IMR-90 (cell line): Measurements from ENCODE around the gene GNAT1. TPM values are rescaled to one million over a fixed set of nuclear protein-coding genes. Genes with fewer than 3 reads are reported as not detected.

ENCODE experiments used
- ATAC-seq: fragments of 200-7000 bp; cut with Tn5 transposase; 2 replicates; pipeline ENCODE4 v1.9.1; 2020; ENCODE audit warnings: low read depth, mild to moderate bottlenecking, moderate library complexity
- BruUV-seq: library from RNA; stranded (reverse); fragments of 400-500 nt; replicated peaks from 2 replicates; lab custom pipeline; 2021; lab: Mats Ljungman, UMichigan
- CTCF ChIA-PET: fragments of 300-600 bp; formaldehyde crosslinking; extraction: SDS; loops from one replicate; lab custom pipeline; 2021; ENCODE audit warnings: antibody characterized with exemption; lab: Yijun Ruan, JAX
- POLR2A ChIA-PET: fragments of 300-600 bp; sonication (Branson Sonifier 250); formaldehyde crosslinking; loops from one replicate; lab custom pipeline; 2022; ENCODE audit warnings: antibody characterized with exemption; ENCODE audit not compliant: unreplicated experiment; lab: Charles Lee
- DNase-seq: peaks from one replicate; pipeline ENCODE4 v3.0.0; 2013
- H2AFZ ChIP-seq: replicated peaks from 2 replicates; pipeline ENCODE3; 2013; ENCODE audit warnings: low read length, mild to moderate bottlenecking; ENCODE audit not compliant: poor library complexity
- H2AK5ac ChIP-seq: 2 replicates; pipeline ENCODE4 v1.6.1; 2013; ENCODE audit warnings: low read depth, low read length, inconsistent platforms
- H2AK9ac ChIP-seq: replicated peaks from 2 replicates; pipeline ENCODE3; 2013; ENCODE audit warnings: mild to moderate bottlenecking, low read depth, low read length, moderate library complexity; ENCODE audit not compliant: poor library complexity
- H2BK120ac ChIP-seq: 2 replicates; pipeline ENCODE4 v1.6.1; 2013; ENCODE audit warnings: low read depth, low read length, inconsistent platforms
- H2BK15ac ChIP-seq: 3 replicates; pipeline ENCODE4 v1.6.1; 2013; ENCODE audit warnings: low read depth, low read length, inconsistent platforms
- H2BK20ac ChIP-seq: 2 replicates; pipeline ENCODE4 v1.6.1; 2013; ENCODE audit warnings: low read depth, mild to moderate bottlenecking, inconsistent platforms, low read length, moderate library complexity
- H2BK5ac ChIP-seq: 2 replicates; pipeline ENCODE4 v1.6.1; 2013; ENCODE audit warnings: mild to moderate bottlenecking, low read depth, low read length, inconsistent platforms; ENCODE audit not compliant: poor library complexity, severe bottlenecking
- H3K14ac ChIP-seq: replicated peaks from 2 replicates; pipeline ENCODE4 v1.6.1; 2013; ENCODE audit warnings: low read depth, low read length, inconsistent platforms
- H3K18ac ChIP-seq: 2 replicates; pipeline ENCODE4 v1.6.1; 2013; ENCODE audit warnings: low read depth, low read length, control low read depth
- H3K23ac ChIP-seq: 2 replicates; pipeline ENCODE4 v1.6.1; 2013; ENCODE audit warnings: low read depth, low read length, inconsistent platforms
- H3K27ac ChIP-seq: 2 replicates; pipeline ENCODE4 v1.5.1; 2013; ENCODE audit warnings: mild to moderate bottlenecking, control low read depth, low read length; ENCODE audit not compliant: insufficient read depth
- H3K27me3 ChIP-seq: 2 replicates; pipeline ENCODE4 v1.6.1; 2013; ENCODE audit warnings: low read length; ENCODE audit not compliant: control insufficient read depth, insufficient read depth
- H3K36me3 ChIP-seq: 2 replicates; pipeline ENCODE4 v1.6.1; 2013; ENCODE audit warnings: low read length, mixed read lengths; ENCODE audit not compliant: control insufficient read depth, insufficient read depth
- H3K4ac ChIP-seq: 2 replicates; pipeline ENCODE4 v1.6.1; 2013; ENCODE audit warnings: low read depth, low read length, inconsistent platforms
- H3K4me1 ChIP-seq: 2 replicates; pipeline ENCODE4 v1.6.1; 2013; ENCODE audit warnings: low read length, mixed read lengths; ENCODE audit not compliant: control insufficient read depth, insufficient read depth
- H3K4me2 ChIP-seq: 2 replicates; pipeline ENCODE4 v1.6.1; 2013; ENCODE audit warnings: low read depth, mild to moderate bottlenecking, control low read depth, low read length, moderate library complexity
- H3K4me3 ChIP-seq: 2 replicates; pipeline ENCODE4 v1.5.1; 2013; ENCODE audit warnings: low read depth, mild to moderate bottlenecking, control low read depth, low read length, moderate library complexity; ENCODE audit not compliant: insufficient read depth
- H3K56ac ChIP-seq: 2 replicates; pipeline ENCODE4 v1.6.1; 2013; ENCODE audit warnings: low read length, inconsistent platforms; ENCODE audit not compliant: insufficient read depth; ENCODE audit errors: extremely low read depth
- H3K79me1 ChIP-seq, 2 experiments: 2 replicates each; pipeline ENCODE4 v1.6.1; 2013; ENCODE audit warnings: low read length in 2 of 2, inconsistent platforms in 1 of 2, low read depth in 1 of 2
- H3K9ac ChIP-seq: 2 replicates; pipeline ENCODE4 v1.6.1; 2013; ENCODE audit warnings: low read depth, low read length, control low read depth
- H3K9me1 ChIP-seq: 2 replicates; pipeline ENCODE4 v1.6.1; 2013; ENCODE audit warnings: low read length, inconsistent platforms; ENCODE audit not compliant: insufficient read depth
- H3K9me3 ChIP-seq: 2 replicates; pipeline ENCODE4 v1.6.1; 2013; ENCODE audit warnings: low read length; ENCODE audit not compliant: control insufficient read depth, insufficient read depth
- H4K20me1 ChIP-seq: 2 replicates; pipeline ENCODE4 v1.6.1; 2013; ENCODE audit warnings: low read length, inconsistent platforms; ENCODE audit not compliant: insufficient read depth
- H4K5ac ChIP-seq: 2 replicates; pipeline ENCODE4 v1.6.1; 2013; ENCODE audit warnings: mild to moderate bottlenecking, low read depth, low read length, control low read depth
- H4K8ac ChIP-seq, 2 experiments: 2 replicates each; pipeline ENCODE4 v1.6.1; 2013; ENCODE audit warnings: low read depth in 2 of 2, low read length in 2 of 2, control low read depth in 1 of 2, inconsistent platforms in 1 of 2
- H4K91ac ChIP-seq: 2 replicates; pipeline ENCODE4 v1.6.1; 2013; ENCODE audit warnings: low read depth, low read length, inconsistent platforms; ENCODE audit not compliant: insufficient read depth
- CEBPB ChIP-seq: IDR thresholded peaks from 2 replicates; pipeline ENCODE4 v1.6.1; 2012; ENCODE audit warnings: low read depth, low read length, improper control_type of control experiment
- CHD1 ChIP-seq: IDR thresholded peaks from 2 replicates; pipeline ENCODE4 v1.6.1; 2012; ENCODE audit warnings: low read depth, low read length, improper control_type of control experiment
- CTCF ChIP-seq: conservative IDR thresholded peaks from 2 replicates; pipeline ENCODE4 v1.5.1; 2012; ENCODE audit warnings: mild to moderate bottlenecking, low read depth, low read length, improper control_type of control experiment
- MAFK ChIP-seq: IDR thresholded peaks from 2 replicates; pipeline ENCODE4 v1.6.1; 2012; ENCODE audit warnings: low read depth, low read length, improper control_type of control experiment
- MAZ ChIP-seq: IDR thresholded peaks from 2 replicates; pipeline ENCODE4 v1.6.1; 2012; ENCODE audit warnings: low read depth, mild to moderate bottlenecking, low read length, improper control_type of control experiment, moderate library complexity, borderline replicate concordance
- RAD21 ChIP-seq: IDR thresholded peaks from 2 replicates; pipeline ENCODE4 v1.6.1; 2012; ENCODE audit warnings: low read length, improper control_type of control experiment
- RCOR1 ChIP-seq: IDR thresholded peaks from 2 replicates; pipeline ENCODE4 v1.6.1; 2012; ENCODE audit warnings: mild to moderate bottlenecking, low read length, improper control_type of control experiment; ENCODE audit not compliant: insufficient replicate concordance
- RFX5 ChIP-seq: IDR thresholded peaks from 2 replicates; pipeline ENCODE4 v1.8.0; 2012; ENCODE audit warnings: low read depth, mild to moderate bottlenecking, low read length, moderate library complexity
- whole genome bisulfite sequencing, 2 experiments: methylation state at CpG; one replicate each; pipeline versions ENCODE4 v1.1.5 to v1.1.7; 2013; ENCODE audit warnings: missing lambda C conversion rate in 2 of 2; ENCODE audit not compliant: insufficient read length in 1 of 2; ENCODE audit errors: extremely low coverage in 2 of 2; 5-methylcytosine and 5-hydroxymethylcytosine counted together
- dilution Hi-C: fragments of 300-500 bp; cut with HindIII; formaldehyde crosslinking; loops from one replicate; pipeline ENCODE4 v1.14.3; 2018; ENCODE audit warnings: low sequenced_read_pairs; ENCODE audit not compliant: unreplicated experiment
- in situ Hi-C: fragments of 300-500 bp; cut with MboI; formaldehyde crosslinking; loops from 3 replicates; pipeline ENCODE4 v1.14.3; 2019; ENCODE audit warnings: low sequenced_read_pairs, inconsistent platforms, mixed read lengths
- intact Hi-C: fragments of 100-400 bp; cut with micrococcal nuclease; formaldehyde crosslinking; loops from 2 replicates; pipeline ENCODE4 v1.10.0; 2022
- polyA plus RNA-seq, 3 experiments: library from polyadenylated mRNA; depleted of rRNA; stranded (reverse); fragments of >200 nt; gene quantifications; 2 replicates each; pipeline ENCODE4 v1.2.3, GENCODE V29; 2012; ENCODE audit warnings: low replicate concordance in 1 of 3
- total RNA-seq: library from RNA; depleted of rRNA; stranded (reverse); fragments of >200 nt; gene quantifications from 2 replicates; pipeline ENCODE4 v1.2.3, GENCODE V29; 2012
- TF ChIP-seq, protein P1 (sequence below): fragments of 150-350 bp; IDR thresholded peaks from 2 replicates; pipeline ENCODE4 v1.6.1; 2017; ENCODE audit warnings: mild to moderate bottlenecking, antibody characterized with exemption, low read length, low read depth
- TF ChIP-seq, protein P2 (sequence below): fragments of 150-350 bp; IDR thresholded peaks from 2 replicates; pipeline ENCODE4 v1.6.1; 2016; ENCODE audit warnings: low read depth, mild to moderate bottlenecking, low read length, moderate library complexity, borderline replicate concordance

The GNAT1 gene
- total and polyA plus RNA-seq, 2 of the 4 experiments (the other 2 are of a cell fraction) = not detected

GRCh38 chr3:50203809-50204803 is 12.7 kb downstream of the GNAT1 start (continued):
- TF ChIP-seq, protein P1, sequence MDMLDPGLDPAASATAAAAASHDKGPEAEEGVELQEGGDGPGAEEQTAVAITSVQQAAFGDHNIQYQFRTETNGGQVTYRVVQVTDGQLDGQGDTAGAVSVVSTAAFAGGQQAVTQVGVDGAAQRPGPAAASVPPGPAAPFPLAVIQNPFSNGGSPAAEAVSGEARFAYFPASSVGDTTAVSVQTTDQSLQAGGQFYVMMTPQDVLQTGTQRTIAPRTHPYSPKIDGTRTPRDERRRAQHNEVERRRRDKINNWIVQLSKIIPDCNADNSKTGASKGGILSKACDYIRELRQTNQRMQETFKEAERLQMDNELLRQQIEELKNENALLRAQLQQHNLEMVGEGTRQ = no peak

DNA sequence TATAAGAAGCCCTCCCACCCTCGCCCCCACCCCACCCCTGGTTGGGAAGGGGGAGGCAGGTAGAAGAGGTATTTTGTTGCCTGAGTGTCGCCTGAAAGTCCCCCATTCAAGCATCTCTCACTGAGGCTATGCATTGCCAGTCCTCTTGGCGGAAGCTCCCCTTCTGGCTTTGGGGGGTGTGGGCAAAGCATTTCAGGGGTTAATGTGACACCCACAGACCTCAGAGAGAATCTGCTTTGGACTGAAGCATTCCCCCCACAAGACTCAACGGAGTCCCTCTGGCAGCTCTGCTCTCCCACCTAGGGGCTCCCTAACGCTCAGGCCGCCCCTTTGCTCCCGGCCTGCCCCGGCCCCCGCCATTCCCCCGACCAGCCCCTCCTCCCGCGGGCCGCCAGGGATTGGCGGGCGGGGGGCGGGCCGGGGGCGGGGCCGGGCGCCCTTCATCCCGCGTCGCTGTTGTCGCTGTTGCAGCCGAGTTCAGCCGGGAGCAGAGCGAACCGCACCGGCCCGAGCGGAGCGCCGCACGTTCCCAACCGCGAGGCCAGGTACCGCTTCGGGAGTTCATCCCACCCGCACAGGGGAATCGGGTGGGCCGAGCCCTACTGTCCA is 13.5 kb downstream of the GNAT1 start, which contains the start of gene SLC38A3:
Gene SLC38A3, plus strand, starts transcription at position 468 of the 609 bp plus-strand sequence. CDS start 8,929 bp downstream, outside the sequence.
- 0% methylated on average over 7 of the region's 41 CpGs; no CpG with 5 or more reads in 1 of the 2 experiments for WGBS, 2 experiments
- dilution Hi-C loops (no loop called here), in situ Hi-C loops (no loop called here), intact Hi-C loops (no loop called here)
- Histone ChIP-seq H3K9ac (no peak within 1 kb of the TSS), H3K4me3 (peak within 1 kb of the TSS; percentile 43), H3K79me1 (no peaks in the 10 kb centered on the region), H3K9me3 (no peaks in the 10 kb centered on the region), H3K14ac (no peak within 1 kb of the TSS), H2BK120ac (no peak within 1 kb of the TSS), H2AK9ac (no peak within 1 kb of the TSS), H2BK15ac (no peak within 1 kb of the TSS), H4K8ac (no peak within 1 kb of the TSS), H4K91ac (no peak within 1 kb of the TSS), H4K5ac (no peak within 1 kb of the TSS), H3K27ac (no peak within 1 kb of the TSS), H2AFZ (peak within 1 kb of the TSS; percentile 83), H3K4me2 (peak within 1 kb of the TSS; percentile 82), H3K23ac (no peak within 1 kb of the TSS), H3K9me1 (no peaks in the 10 kb centered on the region), H3K18ac (no peak within 1 kb of the TSS), H3K27me3 (peaks cover 70% of the 10 kb centered on the region), H3K4ac (no peak within 1 kb of the TSS), H3K56ac (no peak within 1 kb of the TSS), H2AK5ac (no peak within 1 kb of the TSS), H2BK5ac (no peak within 1 kb of the TSS), H4K20me1 (no peaks in the 10 kb centered on the region; the same call in 1 of the 2 replicates), H3K36me3 (no peaks in the 10 kb centered on the region), H2BK20ac (no peak within 1 kb of the TSS), H3K4me1 (peaks cover 2% of the 10 kb centered on the region; the same call in 1 of the 2 replicates)
- DNase-seq = no peak
- no TSS peak for BruUV-seq
- ChIA-PET CTCF (interaction anchor here (1.4 kb wide), 1 partner anchor 22 kb away, joined by 6 read pairs; no protein-coding TSS in a partner anchor), POLR2A (no interaction called here)
- peak; percentile 83 for ATAC-seq
- no peak for TF ChIP-seq RFX5
- no peak for TF ChIP-seq MAFK
- no peak for TF ChIP-seq CHD1
- TF ChIP-seq MAZ = no peak
- no peak for TF ChIP-seq RCOR1
- TF ChIP-seq CEBPB = no peak
- no peak for TF ChIP-seq CTCF
- TF ChIP-seq RAD21 = no peak
- TF ChIP-seq, protein P2, sequence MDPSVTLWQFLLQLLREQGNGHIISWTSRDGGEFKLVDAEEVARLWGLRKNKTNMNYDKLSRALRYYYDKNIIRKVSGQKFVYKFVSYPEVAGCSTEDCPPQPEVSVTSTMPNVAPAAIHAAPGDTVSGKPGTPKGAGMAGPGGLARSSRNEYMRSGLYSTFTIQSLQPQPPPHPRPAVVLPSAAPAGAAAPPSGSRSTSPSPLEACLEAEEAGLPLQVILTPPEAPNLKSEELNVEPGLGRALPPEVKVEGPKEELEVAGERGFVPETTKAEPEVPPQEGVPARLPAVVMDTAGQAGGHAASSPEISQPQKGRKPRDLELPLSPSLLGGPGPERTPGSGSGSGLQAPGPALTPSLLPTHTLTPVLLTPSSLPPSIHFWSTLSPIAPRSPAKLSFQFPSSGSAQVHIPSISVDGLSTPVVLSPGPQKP = no peak
